GM12891 (cell line): ENCODE results near the gene PSG2. TPM values are rescaled to one million over a fixed set of nuclear protein-coding genes. Genes with fewer than 3 reads are reported as not detected.
"Not testable (repeated sequence)": the region's sequence is repeated elsewhere in the genome, so short reads cannot be mapped to it uniquely, and the experiment has no call there.

Experiments used
- DNase-seq: peaks from one replicate; pipeline ENCODE4 v3.0.0; 2011; ENCODE audit warnings: low spot score; ENCODE audit not compliant: insufficient read length
- FAIRE-seq: peaks from 2 replicates; lab custom pipeline; 2011; peaks lifted over from hg19 to GRCh38; lab: Jason Lieb, UNC
- PAX5 ChIP-seq: IDR thresholded peaks from 2 replicates; pipeline ENCODE4 v1.6.1; 2011; ENCODE audit warnings: low read length, moderate library complexity, mild to moderate bottlenecking; ENCODE audit not compliant: insufficient read depth, severe bottlenecking
- POLR2A ChIP-seq: IDR thresholded peaks from 2 replicates; pipeline ENCODE4 v1.6.1; 2011; ENCODE audit warnings: low read depth, low read length, control low read depth
- POLR2AphosphoS5 ChIP-seq: IDR thresholded peaks from 2 replicates; pipeline ENCODE4 v1.6.1; 2011; ENCODE audit warnings: low read depth, low read length, control low read depth
- POU2F2 ChIP-seq: IDR thresholded peaks from 2 replicates; pipeline ENCODE4 v1.6.1; 2011; ENCODE audit warnings: low read depth, mild to moderate bottlenecking, control low read depth, low read length, moderate library complexity
- SPI1 ChIP-seq: IDR thresholded peaks from 2 replicates; pipeline ENCODE4 v1.6.1; 2011; ENCODE audit warnings: low read depth, low read length, control low read depth
- TAF1 ChIP-seq: IDR thresholded peaks from 2 replicates; pipeline ENCODE4 v1.6.1; 2011; ENCODE audit warnings: low read depth, low read length, control low read depth
- polyA plus RNA-seq: library from polyadenylated mRNA; unstranded; fragments of >200 nt; gene quantifications from one replicate; pipeline ENCODE4 v1.2.1, GENCODE V29; 2012; ENCODE audit warnings: low read depth, missing spikeins, inconsistent platforms; ENCODE audit not compliant: missing spikeins

PSG2 gene
- polyA plus RNA-seq = not detected

GRCh38 chr19:43082601-43083000, at the start of gene PSG2:
Gene PSG2, minus strand, starts transcription at chr19:43082701. Its CDS starts 132 bp downstream, at chr19:43082569.
- not testable (repeated sequence) for FAIRE-seq, DNase-seq

- not testable (repeated sequence) for DNase-seq, FAIRE-seq
These were observed 48.9 kb upstream of the PSG2 start for GRCh38 chr19:43131281-43131842.

GRCh38 chr19:43129197-43129596, 46.7 kb upstream of the PSG2 start:
- not testable (repeated sequence) for FAIRE-seq, DNase-seq

- not testable (repeated sequence) for DNase-seq, FAIRE-seq
These were observed 44.8 kb upstream of the PSG2 start for GRCh38 chr19:43127336-43127735.

- DNase-seq = no peak
- TF ChIP-seq TAF1 (no peak), POLR2A (no peak), POLR2AphosphoS5 (no peak), SPI1 (no peak), POU2F2 (no peak), PAX5 (no peak)
- FAIRE-seq = no peak
These were observed 44.2 kb upstream of the PSG2 start for GRCh38 chr19:43126720-43127119.

- DNase-seq (no peak), FAIRE-seq (no peak)
- TF ChIP-seq POLR2AphosphoS5 (no peak), POU2F2 (no peak), POLR2A (no peak), TAF1 (no peak), PAX5 (no peak), SPI1 (no peak)
These were observed 41.9 kb upstream of the PSG2 start for GRCh38 chr19:43124360-43124759.

GRCh38 chr19:43120433-43121026, 38.0 kb upstream of the PSG2 start:
- not testable (repeated sequence) for DNase-seq, FAIRE-seq

GRCh38 chr19:43119526-43119925, 37.0 kb upstream of the PSG2 start:
- FAIRE-seq = not testable (repeated sequence)

GRCh38 chr19:43116421-43116820, 33.9 kb upstream of the PSG2 start:
- not testable (repeated sequence) for DNase-seq, FAIRE-seq

More at GRCh38 chr19:43119526-43119925, 37.0 kb upstream of the PSG2 start:
- DNase-seq = not testable (repeated sequence)

- not testable (repeated sequence) for FAIRE-seq, DNase-seq
These were observed 33.0 kb upstream of the PSG2 start for GRCh38 chr19:43115548-43115947.

- not testable (repeated sequence) for FAIRE-seq, DNase-seq
These were observed 32.6 kb upstream of the PSG2 start for GRCh38 chr19:43115064-43115463.

GRCh38 chr19:43114626-43115025, 32.1 kb upstream of the PSG2 start:
- not testable (repeated sequence) for FAIRE-seq, DNase-seq

GRCh38 chr19:43107401-43107800, 24.9 kb upstream of the PSG2 start:
- not testable (repeated sequence) for DNase-seq, FAIRE-seq

- DNase-seq (no peak), FAIRE-seq (no peak)
- TF ChIP-seq POLR2A = no peak
- no peak for TF ChIP-seq POLR2AphosphoS5
- TF ChIP-seq PAX5 = no peak
- TF ChIP-seq TAF1 = no peak
- TF ChIP-seq POU2F2 = no peak
- no peak for TF ChIP-seq SPI1
These were observed 23.0 kb upstream of the PSG2 start for GRCh38 chr19:43105496-43105895.

- not testable (repeated sequence) for FAIRE-seq, DNase-seq
These were observed 21.8 kb upstream of the PSG2 start for GRCh38 chr19:43104215-43104850.
